Keratinocyte (primary cell): ENCODE measurements around the gene REM1. TPM values are rescaled to one million over a fixed set of nuclear protein-coding genes. Genes with fewer than 3 reads are reported as not detected.

Experiments
- DNase-seq: peaks from one replicate; pipeline ENCODE4 v3.0.0-alpha.2; 2011; ENCODE audit warnings: low read depth, missing footprints, low spot score
- FAIRE-seq: peaks from 2 replicates; lab custom pipeline; 2011; peaks lifted over from hg19 to GRCh38; lab: Jason Lieb, UNC
- H2AFZ ChIP-seq: 2 replicates; pipeline ENCODE4 v1.6.0; 2012; ENCODE audit warnings: low read length, control low read depth, inconsistent platforms; ENCODE audit not compliant: control insufficient read depth
- H3K27ac ChIP-seq: 2 replicates; pipeline ENCODE4 v1.5.1; 2011; ENCODE audit warnings: low read length; ENCODE audit not compliant: control insufficient read depth, insufficient read depth
- H3K27me3 ChIP-seq: 3 replicates; pipeline ENCODE4 v1.6.0; 2011; ENCODE audit warnings: low read length; ENCODE audit not compliant: control insufficient read depth, insufficient read depth; ENCODE audit errors: extremely low read depth
- H3K36me3 ChIP-seq, 2 experiments: 2 replicates in 1 of 2; 3 replicates in 1 of 2; pipeline ENCODE4 v1.5.1; 2011; ENCODE audit warnings: low read length in 2 of 2, mild to moderate bottlenecking in 1 of 2; ENCODE audit not compliant: control insufficient read depth in 2 of 2, insufficient read depth in 2 of 2; ENCODE audit errors: extremely low read depth in 1 of 2
- H3K4me1 ChIP-seq: 3 replicates; pipeline ENCODE4 v1.5.1; 2011; ENCODE audit warnings: low read length; ENCODE audit not compliant: control insufficient read depth, insufficient read depth; ENCODE audit errors: extremely low read depth
- H3K4me2 ChIP-seq: 3 replicates; pipeline ENCODE4 v1.6.0; 2011; ENCODE audit warnings: low read depth, low read length; ENCODE audit not compliant: control insufficient read depth, insufficient read depth; ENCODE audit errors: extremely low read depth
- H3K4me3 ChIP-seq, 3 experiments: fragments of 200-600 bp in 1 of 3; sonication (generic) in 1 of 3; 2 replicates in 2 of 3; 3 replicates in 1 of 3; pipeline ENCODE4 v1.5.1; 2011 to 2016; ENCODE audit warnings: low read length in 3 of 3, mild to moderate bottlenecking in 3 of 3, control low read depth in 2 of 3, inconsistent platforms in 1 of 3, low read depth in 1 of 3, mixed read lengths in 1 of 3, mixed run types in 1 of 3, moderate library complexity in 1 of 3; ENCODE audit not compliant: control insufficient read depth in 2 of 3, insufficient read depth in 2 of 3; ENCODE audit errors: extremely low read depth in 1 of 3
- H3K79me2 ChIP-seq: 2 replicates; pipeline ENCODE4 v1.6.0; 2012; ENCODE audit warnings: low read length; ENCODE audit not compliant: control insufficient read depth, insufficient read depth
- H3K9ac ChIP-seq: 3 replicates; pipeline ENCODE4 v1.6.0; 2011; ENCODE audit warnings: low read length; ENCODE audit not compliant: control insufficient read depth, insufficient read depth; ENCODE audit errors: extremely low read depth
- H3K9me1 ChIP-seq: 3 replicates; pipeline ENCODE4 v1.6.0; 2011; ENCODE audit warnings: low read length; ENCODE audit not compliant: control insufficient read depth, insufficient read depth; ENCODE audit errors: extremely low read depth
- H3K9me3 ChIP-seq: 2 replicates; pipeline ENCODE4 v1.5.1; 2012; ENCODE audit warnings: low read depth, low read length; ENCODE audit not compliant: control insufficient read depth
- H4K20me1 ChIP-seq: 3 replicates; pipeline ENCODE4 v1.6.0; 2011; ENCODE audit warnings: low read length; ENCODE audit not compliant: control insufficient read depth, insufficient read depth; ENCODE audit errors: extremely low read depth
- EZH2 ChIP-seq: IDR thresholded peaks from one replicate; pipeline ENCODE4 v1.6.1; 2012; ENCODE audit warnings: inconsistent platforms, mild to moderate bottlenecking, low read length, moderate library complexity
- dilution Hi-C: fragments of 300-500 bp; cut with MboI; formaldehyde crosslinking; loops from one replicate; pipeline ENCODE4 v1.7.0; 2020; ENCODE audit warnings: low sequenced_read_pairs; ENCODE audit not compliant: extremely low pct_ligation_motif_present
- polyA plus RNA-seq, 5 experiments: library from polyadenylated mRNA; depleted of rRNA in 3 of 5; stranded (reverse) in 3 of 5; stranded (forward) in 1 of 5; unstranded in 1 of 5; fragments of >200 nt; gene quantifications; 1 replicate in 1 of 5; 2 replicates in 3 of 5; 3 replicates in 1 of 5; pipeline versions ENCODE4 v1.2.1 to v1.2.3, GENCODE V29; 2011 to 2012; ENCODE audit warnings: missing spikeins in 2 of 5, low read depth in 1 of 5, low replicate concordance in 1 of 5
- TF ChIP-seq, protein P1 (sequence below), 3 experiments: IDR thresholded peaks in 1 of 3; conservative IDR thresholded peaks in 1 of 3; optimal IDR thresholded peaks in 1 of 3; 2 replicates in 2 of 3; 3 replicates in 1 of 3; pipeline versions ENCODE3 to v1.5.1; 2011; ENCODE audit warnings: low read length in 3 of 3, mild to moderate bottlenecking in 3 of 3, moderate library complexity in 2 of 3, control low read depth in 1 of 3, inconsistent platforms in 1 of 3; ENCODE audit not compliant: insufficient read depth in 2 of 3; ENCODE audit errors: extremely low read depth in 1 of 3

REM1 gene
- polyA plus RNA-seq, 1 donor (not counting 4 experiments of a cell fraction or from before 2014, with no cell fraction given): not detected

DNA sequence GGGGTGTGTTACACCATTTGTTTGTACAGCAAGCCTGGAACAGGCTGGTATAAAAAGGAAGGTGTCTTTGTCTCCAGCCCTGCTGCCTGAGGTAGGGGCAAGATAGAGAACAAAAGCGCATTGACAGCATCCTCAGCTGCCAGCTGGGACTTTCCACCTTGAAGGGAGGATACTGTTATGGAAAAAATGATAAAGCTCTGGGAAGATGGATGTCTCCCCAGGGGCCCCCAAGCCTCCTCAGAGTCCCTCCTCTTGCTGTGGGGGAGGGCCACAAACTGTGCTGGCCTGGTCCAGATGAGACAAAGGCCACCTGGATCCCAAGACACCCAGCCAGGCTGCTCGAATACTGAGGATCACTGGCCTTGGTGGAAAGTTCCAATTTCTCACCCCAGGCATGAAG is 13.0 kb downstream of the REM1 start:
- Histone ChIP-seq H3K27ac (no peak overlapping the region), H3K36me3 (no peaks in the 10 kb centered on the region), H4K20me1 (no peaks in the 10 kb centered on the region), H3K9ac (no peak overlapping the region), H3K4me3 (no peak overlapping the region), H3K4me1 (no peaks in the 10 kb centered on the region), H3K27me3 (peaks cover 15% of the 10 kb centered on the region), H3K4me2 (no peak overlapping the region), H3K79me2 (no peaks in the 10 kb centered on the region), H3K9me3 (no peaks in the 10 kb centered on the region), H3K9me1 (no peaks in the 10 kb centered on the region), H2AFZ (no peak overlapping the region)
- DNase-seq (no peak), FAIRE-seq (no peak)
- no peak for TF ChIP-seq EZH2
- TF ChIP-seq, protein P1, sequence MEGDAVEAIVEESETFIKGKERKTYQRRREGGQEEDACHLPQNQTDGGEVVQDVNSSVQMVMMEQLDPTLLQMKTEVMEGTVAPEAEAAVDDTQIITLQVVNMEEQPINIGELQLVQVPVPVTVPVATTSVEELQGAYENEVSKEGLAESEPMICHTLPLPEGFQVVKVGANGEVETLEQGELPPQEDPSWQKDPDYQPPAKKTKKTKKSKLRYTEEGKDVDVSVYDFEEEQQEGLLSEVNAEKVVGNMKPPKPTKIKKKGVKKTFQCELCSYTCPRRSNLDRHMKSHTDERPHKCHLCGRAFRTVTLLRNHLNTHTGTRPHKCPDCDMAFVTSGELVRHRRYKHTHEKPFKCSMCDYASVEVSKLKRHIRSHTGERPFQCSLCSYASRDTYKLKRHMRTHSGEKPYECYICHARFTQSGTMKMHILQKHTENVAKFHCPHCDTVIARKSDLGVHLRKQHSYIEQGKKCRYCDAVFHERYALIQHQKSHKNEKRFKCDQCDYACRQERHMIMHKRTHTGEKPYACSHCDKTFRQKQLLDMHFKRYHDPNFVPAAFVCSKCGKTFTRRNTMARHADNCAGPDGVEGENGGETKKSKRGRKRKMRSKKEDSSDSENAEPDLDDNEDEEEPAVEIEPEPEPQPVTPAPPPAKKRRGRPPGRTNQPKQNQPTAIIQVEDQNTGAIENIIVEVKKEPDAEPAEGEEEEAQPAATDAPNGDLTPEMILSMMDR (optimal IDR thresholded peaks at IDR 0.05 in 1 of 3, IDR thresholded peaks at IDR 0.05 in 1 of 3, conservative IDR thresholded peaks at IDR 0.05 in 1 of 3; ENCODE audit: extremely low read depth in 1 of 3, insufficient read depth in 2 of 3, low read length in 3 of 3): no peak
- dilution Hi-C loops: no loop called here

- peaks cover 15% of the 10 kb centered on the region for H3K27me3 ChIP-seq
- no peak overlapping the region for H2AFZ ChIP-seq
- H3K4me1 ChIP-seq: no peaks in the 10 kb centered on the region
- H3K4me2 ChIP-seq: no peak overlapping the region
- H3K4me3 ChIP-seq: no peak overlapping the region
- no peaks in the 10 kb centered on the region for H3K9me1 ChIP-seq
- no peak overlapping the region for H3K27ac ChIP-seq
- FAIRE-seq (no peak), DNase-seq (no peak)
- no peak for TF ChIP-seq EZH2
- TF ChIP-seq, protein P1 (optimal IDR thresholded peaks at IDR 0.05 in 1 of 3, IDR thresholded peaks at IDR 0.05 in 1 of 3, conservative IDR thresholded peaks at IDR 0.05 in 1 of 3; ENCODE audit: extremely low read depth in 1 of 3, insufficient read depth in 2 of 3, low read length in 3 of 3): no peak
- H3K79me2 ChIP-seq: no peaks in the 10 kb centered on the region
- no peak overlapping the region for H3K9ac ChIP-seq
- no peaks in the 10 kb centered on the region for H4K20me1 ChIP-seq
- no peaks in the 10 kb centered on the region for H3K36me3 ChIP-seq
- dilution Hi-C loops: no loop called here
- no peaks in the 10 kb centered on the region for H3K9me3 ChIP-seq
Observed at GRCh38 chr20:31489152-31489551, 14.1 kb downstream of the REM1 start.
